GM12891 (cell line): ENCODE measurements around the gene STAT1.

Experiments
- PAX5 ChIP-seq: IDR thresholded peaks from 2 replicates; pipeline ENCODE4 v1.6.1; 2011; ENCODE audit warnings: low read length, moderate library complexity, mild to moderate bottlenecking; ENCODE audit not compliant: insufficient read depth, severe bottlenecking
- POLR2A ChIP-seq: IDR thresholded peaks from 2 replicates; pipeline ENCODE4 v1.6.1; 2011; ENCODE audit warnings: low read depth, low read length, control low read depth
- POLR2AphosphoS5 ChIP-seq: IDR thresholded peaks from 2 replicates; pipeline ENCODE4 v1.6.1; 2011; ENCODE audit warnings: low read depth, low read length, control low read depth
- SPI1 ChIP-seq: IDR thresholded peaks from 2 replicates; pipeline ENCODE4 v1.6.1; 2011; ENCODE audit warnings: low read depth, low read length, control low read depth
- TAF1 ChIP-seq: IDR thresholded peaks from 2 replicates; pipeline ENCODE4 v1.6.1; 2011; ENCODE audit warnings: low read depth, low read length, control low read depth

- TF ChIP-seq POLR2AphosphoS5 (peak; percentile 93), SPI1 (no peak), TAF1 (no peak), PAX5 (no peak), POLR2A (peak; percentile 88)
These were observed 2.8 kb downstream of the STAT1 start for GRCh38 chr2:191010887-191011885.
